GM23248 (cell line): ENCODE measurements around the gene BCAR3. TPM values are rescaled to one million over a fixed set of nuclear protein-coding genes. Genes with fewer than 3 reads are reported as not detected.

ENCODE experiments used
- DNase-seq: peaks from one replicate; pipeline ENCODE4 v3.0.0-alpha.2; 2015
- H2AFZ ChIP-seq: fragments of 200-600 bp; sonication (generic); 2 replicates; pipeline ENCODE4 v1.6.1; 2016; ENCODE audit warnings: antibody characterized with exemption
- H3F3A ChIP-seq: fragments of 200-600 bp; sonication (generic); 2 replicates; pipeline ENCODE4 v1.6.1; 2016; ENCODE audit warnings: mild to moderate bottlenecking, antibody characterized with exemption, mixed run types; ENCODE audit not compliant: insufficient read depth
- H3K27ac ChIP-seq: fragments of 200-600 bp; sonication (generic); 2 replicates; pipeline ENCODE4 v1.5.1; 2016; ENCODE audit warnings: mild to moderate bottlenecking
- H3K27me3 ChIP-seq: fragments of 200-600 bp; sonication (generic); replicated peaks from 2 replicates; pipeline ENCODE4 v1.6.1; 2016; ENCODE audit warnings: mild to moderate bottlenecking; ENCODE audit not compliant: insufficient read depth
- H3K36me3 ChIP-seq: fragments of 200-600 bp; sonication (generic); 2 replicates; pipeline ENCODE4 v1.6.1; 2016; ENCODE audit warnings: low read depth, mild to moderate bottlenecking
- H3K4me1 ChIP-seq: fragments of 200-600 bp; sonication (generic); 2 replicates; pipeline ENCODE4 v1.6.1; 2016; ENCODE audit warnings: mild to moderate bottlenecking; ENCODE audit not compliant: insufficient read depth
- H3K4me2 ChIP-seq: fragments of 200-600 bp; sonication (generic); one replicate; pipeline ENCODE4 v1.6.1; 2016; ENCODE audit warnings: mild to moderate bottlenecking; ENCODE audit not compliant: unreplicated experiment
- H3K4me3 ChIP-seq: fragments of 200-600 bp; sonication (generic); 2 replicates; pipeline ENCODE4 v1.5.1; 2016; ENCODE audit warnings: mild to moderate bottlenecking
- H3K79me2 ChIP-seq: fragments of 200-600 bp; sonication (generic); 2 replicates; pipeline ENCODE4 v1.6.1; 2016; ENCODE audit warnings: mild to moderate bottlenecking; ENCODE audit not compliant: insufficient read depth
- H3K9ac ChIP-seq: fragments of 200-600 bp; sonication (generic); 2 replicates; pipeline ENCODE4 v1.6.1; 2016; ENCODE audit warnings: mild to moderate bottlenecking
- H3K9me2 ChIP-seq: fragments of 200-600 bp; sonication (generic); 2 replicates; pipeline ENCODE4 v1.6.1; 2016; ENCODE audit warnings: mixed run types, mild to moderate bottlenecking, moderate library complexity; ENCODE audit not compliant: insufficient read depth
- H3K9me3 ChIP-seq: fragments of 200-600 bp; sonication (generic); one replicate; pipeline ENCODE4 v1.6.1; 2017; ENCODE audit warnings: low read depth
- H4K20me1 ChIP-seq: fragments of 200-600 bp; sonication (generic); 2 replicates; pipeline ENCODE4 v1.6.0; 2016; ENCODE audit not compliant: insufficient read depth
- EZH2 ChIP-seq: fragments of 200-600 bp; sonication (generic); IDR thresholded peaks from 2 replicates; pipeline ENCODE4 v1.6.1; 2018; ENCODE audit warnings: antibody characterized with exemption, mild to moderate bottlenecking; ENCODE audit not compliant: insufficient read depth, poor library complexity, severe bottlenecking
- EZH2phosphoT487 ChIP-seq: fragments of 200-600 bp; sonication (generic); IDR thresholded peaks from 2 replicates; pipeline ENCODE4 v1.6.1; 2018; ENCODE audit warnings: antibody characterized with exemption, moderate library complexity, mild to moderate bottlenecking, low read depth; ENCODE audit not compliant: insufficient read depth
- WGBS, 2 experiments: methylation state at CpG; one replicate each; pipeline ENCODE4 v1.1.6; 2015 to 2017; ENCODE audit warnings: low lambda C conversion rate in 2 of 2, low coverage in 1 of 2; ENCODE audit errors: missing lambda C conversion rate in 2 of 2; 5-methylcytosine and 5-hydroxymethylcytosine counted together
- in situ Hi-C: fragments of 300-500 bp; cut with MboI; formaldehyde crosslinking; loops from 2 replicates; pipeline ENCODE4 v1.15.0; 2020
- polyA plus RNA-seq: library from polyadenylated mRNA; unstranded; fragments of >200 nt; fragmentation: Nextera tagmentation; extraction: Ambion mirVana; gene quantifications from 2 replicates; pipeline ENCODE4 v1.2.1, GENCODE V29; 2016
- total RNA-seq: library from RNA; depleted of rRNA; stranded (reverse); fragments of >200 nt; shearing (Covaris generic); gene quantifications from 2 replicates; pipeline ENCODE4 v1.2.3, GENCODE V29; 2014

BCAR3 gene
- total and polyA plus RNA-seq, 2 experiments from 2014 or later = 65.1 to 83.2 TPM

- Histone ChIP-seq H3K9me3 (no peaks in the 10 kb centered on the region), H3K27me3 (no peaks in the 10 kb centered on the region), H3K4me3 (no peak overlapping the region), H3K79me2 (no peaks in the 10 kb centered on the region), H3K9me2 (no peaks in the 10 kb centered on the region), H4K20me1 (no peaks in the 10 kb centered on the region), H3F3A (no peaks in the 10 kb centered on the region), H3K9ac (no peak overlapping the region), H3K4me1 (no peaks in the 10 kb centered on the region), H2AFZ (0 out of 2 replicates have a peak overlapping the region, but pooled peaks have one; percentile 14), H3K36me3 (no peaks in the 10 kb centered on the region), H3K4me2 (no peak overlapping the region), H3K27ac (no peak overlapping the region)
- TF ChIP-seq EZH2phosphoT487 (no peak), EZH2 (no peak)
- WGBS, 2 experiments = 50 to 51% methylated on average over 10 of the region's 10 CpGs
- no peak for DNase-seq
- in situ Hi-C loops = no loop called here
These were observed 34.0 kb upstream of the BCAR3 start for GRCh38 chr1:93715529-93716126.

GRCh38 chr1:93714356-93714755 is 32.7 kb upstream of the BCAR3 start:
- Histone ChIP-seq H2AFZ (no peak overlapping the region), H3K27me3 (no peaks in the 10 kb centered on the region), H3K9me3 (no peaks in the 10 kb centered on the region), H3K36me3 (no peaks in the 10 kb centered on the region), H3K79me2 (no peaks in the 10 kb centered on the region), H3K4me1 (no peaks in the 10 kb centered on the region), H3K9me2 (no peaks in the 10 kb centered on the region), H3K4me2 (no peak overlapping the region), H3K4me3 (no peak overlapping the region), H3F3A (no peaks in the 10 kb centered on the region), H3K27ac (no peak overlapping the region), H4K20me1 (no peaks in the 10 kb centered on the region), H3K9ac (no peak overlapping the region)
- 93 to 95% methylated on average over 1 of the region's 1 CpG for WGBS, 2 experiments
- in situ Hi-C loops = no loop called here
- no peak for DNase-seq
- no peak for TF ChIP-seq EZH2
- TF ChIP-seq EZH2phosphoT487 = no peak

GRCh38 chr1:93713341-93713740 is 31.7 kb upstream of the BCAR3 start:
- H3K79me2 ChIP-seq = no peaks in the 10 kb centered on the region
- peaks cover 8% of the 10 kb centered on the region; the same call in 1 of the 2 replicates for H3K4me1 ChIP-seq
- no peak for TF ChIP-seq EZH2
- TF ChIP-seq EZH2phosphoT487 = no peak
- H3K27ac ChIP-seq = no peak overlapping the region
- no peaks in the 10 kb centered on the region for H3K27me3 ChIP-seq
- H3F3A ChIP-seq = peaks cover 5% of the 10 kb centered on the region; the same call in 1 of the 2 replicates
- H3K36me3 ChIP-seq = no peaks in the 10 kb centered on the region
- H4K20me1 ChIP-seq = no peaks in the 10 kb centered on the region
- no peaks in the 10 kb centered on the region for H3K9me3 ChIP-seq
- DNase-seq = peak; percentile 19
- in situ Hi-C loops = no loop called here
- H2AFZ ChIP-seq = no peak overlapping the region
- H3K4me3 ChIP-seq = no peak overlapping the region
- no peak overlapping the region for H3K4me2 ChIP-seq
- H3K9ac ChIP-seq = no peak overlapping the region
- no peaks in the 10 kb centered on the region for H3K9me2 ChIP-seq

DNA sequence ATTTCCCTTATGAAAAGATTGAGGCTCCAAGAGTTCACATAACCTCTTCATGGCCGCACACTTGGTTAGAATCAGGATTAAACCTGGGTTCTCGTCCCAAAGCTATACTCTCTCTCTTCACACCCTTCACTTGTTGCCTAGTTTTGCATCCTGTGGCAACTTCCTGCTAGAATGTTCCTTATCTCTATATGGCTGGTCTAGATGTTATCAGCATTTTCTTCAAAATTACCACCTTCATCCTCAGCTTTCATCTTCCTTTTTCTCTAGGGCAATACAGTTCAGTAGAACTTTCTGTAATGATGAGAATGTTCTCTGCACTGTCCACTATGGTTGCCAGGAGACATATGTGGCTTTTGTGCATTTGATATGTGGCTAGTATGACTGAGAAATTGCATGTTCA is 31.1 kb upstream of the BCAR3 start:
- no peak for TF ChIP-seq EZH2
- no peak for TF ChIP-seq EZH2phosphoT487
- in situ Hi-C loops = no loop called here

More for the DNA sequence above, 31.1 kb upstream of the BCAR3 start:
- Histone ChIP-seq H2AFZ (no peak overlapping the region), H3K79me2 (no peaks in the 10 kb centered on the region), H4K20me1 (no peaks in the 10 kb centered on the region), H3K27ac (no peak overlapping the region), H3K9me3 (no peaks in the 10 kb centered on the region), H3K4me2 (no peak overlapping the region), H3F3A (peaks cover 5% of the 10 kb centered on the region; the same call in 1 of the 2 replicates), H3K4me1 (peaks cover 11% of the 10 kb centered on the region; the same call in 1 of the 2 replicates), H3K9me2 (no peaks in the 10 kb centered on the region), H3K36me3 (no peaks in the 10 kb centered on the region), H3K9ac (no peak overlapping the region), H3K4me3 (no peak overlapping the region), H3K27me3 (no peaks in the 10 kb centered on the region)
- WGBS, 2 experiments = 94% methylated on average over 2 of the region's 2 CpGs
- DNase-seq = no peak
